Fibroblast of the aortic adventitia (primary cell): ENCODE data around the gene FOXO6. TPM values are rescaled to one million over a fixed set of nuclear protein-coding genes. Genes with fewer than 3 reads are reported as not detected.

Experiments
- DNase-seq: peaks from one replicate; pipeline ENCODE4 v3.0.0-alpha.2; 2010; ENCODE audit warnings: low read depth
- H3K4me3 ChIP-seq: 2 replicates; pipeline ENCODE4 v1.5.1; 2011; ENCODE audit warnings: low read depth, mild to moderate bottlenecking, control low read depth, low read length, moderate library complexity
- CTCF ChIP-seq: IDR thresholded peaks from 2 replicates; pipeline ENCODE4 v1.5.1; 2011; ENCODE audit warnings: mild to moderate bottlenecking, low read length, control low read depth, inconsistent platforms; ENCODE audit not compliant: insufficient read depth
- total RNA-seq: library from RNA; depleted of rRNA; stranded (reverse); fragments of >200 nt; gene quantifications from 2 replicates; pipeline ENCODE4 v1.2.3, GENCODE V29; 2012; ENCODE audit warnings: low replicate concordance

FOXO6 gene
- total RNA-seq, 1 donor = not detected

- TF ChIP-seq CTCF = no peak
- H3K4me3 ChIP-seq = no peak overlapping the region
Observed at GRCh38 chr1:41340655-41341364, 20.4 kb upstream of the FOXO6 start.

GRCh38 chr1:41341365-41341683 is 19.9 kb upstream of the FOXO6 start:
- no peak overlapping the region for H3K4me3 ChIP-seq
- no peak for TF ChIP-seq CTCF
- no peak for DNase-seq

More at GRCh38 chr1:41340655-41341364, 20.4 kb upstream of the FOXO6 start:
- DNase-seq = no peak

- no peak overlapping the region for H3K4me3 ChIP-seq
- no peak for DNase-seq
- no peak for TF ChIP-seq CTCF
Observed at GRCh38 chr1:41341772-41342562, 19.3 kb upstream of the FOXO6 start.

- no peak for TF ChIP-seq CTCF
- no peak for DNase-seq
- H3K4me3 ChIP-seq = no peak overlapping the region
Observed at GRCh38 chr1:41342774-41343355, 18.4 kb upstream of the FOXO6 start.

- no peak for DNase-seq
- no peak overlapping the region for H3K4me3 ChIP-seq
- no peak for TF ChIP-seq CTCF
Observed at GRCh38 chr1:41343790-41344699, 17.2 kb upstream of the FOXO6 start.

GRCh38 chr1:41344708-41345159 is 16.5 kb upstream of the FOXO6 start:
- no peak for TF ChIP-seq CTCF
- no peak for DNase-seq
- no peak overlapping the region for H3K4me3 ChIP-seq
